Esophagus muscularis mucosa (tissue), 4 donors: ENCODE data around the gene CHRNB4.

Experiments used
- CTCF ChIP-seq, 3 experiments: fragments of 200-600 bp in 2 of 3; fragments of 450-650 bp in 1 of 3; sonication (generic) in 2 of 3; IDR thresholded peaks; one replicate each; pipeline ENCODE4 v1.5.1; 2017 to 2019; ENCODE audit warnings: antibody characterized with exemption in 3 of 3, mild to moderate bottlenecking in 2 of 3, moderate library complexity in 1 of 3
- EP300 ChIP-seq: sonication (generic); formaldehyde crosslinking; IDR thresholded peaks from one replicate; pipeline ENCODE4 v1.6.1; 2017; ENCODE audit warnings: antibody characterized with exemption
- POLR2A ChIP-seq: fragments of 450-650 bp; IDR thresholded peaks from one replicate; pipeline ENCODE4 v1.6.1; 2017; ENCODE audit warnings: antibody characterized with exemption, moderate library complexity, mild to moderate bottlenecking, low read depth
- POLR2AphosphoS5 ChIP-seq, 2 donors: sonication (generic); formaldehyde crosslinking; IDR thresholded peaks; one replicate each; pipeline ENCODE4 v1.6.1; 2017; ENCODE audit warnings: antibody characterized with exemption in 2 of 2

GRCh38 chr15:78633348-78633747, 7.7 kb downstream of the CHRNB4 start:
- TF ChIP-seq CTCF (IDR thresholded peaks at IDR 0.05) (no peak), POLR2A (no peak), POLR2AphosphoS5 (IDR thresholded peaks at IDR 0.05) (no peak), EP300 (no peak)
